H9 (cell line): ENCODE measurements around the gene USP43. TPM values are rescaled to one million over a fixed set of nuclear protein-coding genes. Genes with fewer than 3 reads are reported as not detected.
"Not testable (repeated sequence)": the region's sequence is repeated elsewhere in the genome, so short reads cannot be mapped to it uniquely, and the experiment has no call there.

Experiments used
- DNase-seq: peaks from one replicate; pipeline ENCODE4 v3.0.0-alpha.2; 2017
- H2AFZ ChIP-seq: one replicate; pipeline ENCODE4 v1.6.1; 2013; ENCODE audit warnings: mild to moderate bottlenecking, low read length, control low read depth, moderate library complexity
- H2AK5ac ChIP-seq: 2 replicates; pipeline ENCODE4 v1.6.1; 2013; ENCODE audit warnings: low read length, control low read depth, mixed read lengths; ENCODE audit not compliant: insufficient read length
- H2BK120ac ChIP-seq: one replicate; pipeline ENCODE4 v1.6.1; 2013; ENCODE audit warnings: low read depth, mild to moderate bottlenecking, low read length, control low read depth, inconsistent platforms; ENCODE audit not compliant: poor library complexity, severe bottlenecking
- H2BK12ac ChIP-seq: 2 replicates; pipeline ENCODE4 v1.6.1; 2013; ENCODE audit warnings: low read length, control low read depth, mixed read lengths, low read depth; ENCODE audit not compliant: insufficient read length
- H2BK15ac ChIP-seq: 2 replicates; pipeline ENCODE4 v1.6.1; 2013; ENCODE audit warnings: low read depth, low read length, control low read depth
- H2BK20ac ChIP-seq: one replicate; pipeline ENCODE4 v1.6.1; 2013; ENCODE audit warnings: low read depth, mild to moderate bottlenecking, low read length, control low read depth, inconsistent platforms; ENCODE audit not compliant: poor library complexity, severe bottlenecking
- H2BK5ac ChIP-seq: 2 replicates; pipeline ENCODE4 v1.6.1; 2013; ENCODE audit warnings: low read length, control low read depth, mixed read lengths; ENCODE audit not compliant: insufficient read length
- H3K14ac ChIP-seq: 2 replicates; pipeline ENCODE4 v1.6.1; 2013; ENCODE audit warnings: low read length, control low read depth; ENCODE audit not compliant: insufficient read depth
- H3K18ac ChIP-seq: 2 replicates; pipeline ENCODE4 v1.6.1; 2013; ENCODE audit warnings: low read depth, mild to moderate bottlenecking, mixed read lengths, low read length, control low read depth; ENCODE audit not compliant: insufficient read length
- H3K23ac ChIP-seq: 2 replicates; pipeline ENCODE4 v1.6.1; 2013; ENCODE audit warnings: low read length, control low read depth, mixed read lengths, low read depth; ENCODE audit not compliant: insufficient read length
- H3K23me2 ChIP-seq: 2 replicates; pipeline ENCODE4 v1.6.1; 2013; ENCODE audit warnings: low read depth, mild to moderate bottlenecking, mixed read lengths, low read length, control low read depth; ENCODE audit not compliant: insufficient read length, poor library complexity, severe bottlenecking
- H3K27ac ChIP-seq: 2 replicates; pipeline ENCODE4 v1.5.1; 2013; ENCODE audit warnings: low read length, control low read depth, mixed read lengths, low read depth; ENCODE audit not compliant: insufficient read length
- H3K27me3 ChIP-seq: 2 replicates; pipeline ENCODE4 v1.6.1; 2013; ENCODE audit warnings: low read length, control low read depth, inconsistent platforms; ENCODE audit not compliant: insufficient read depth
- H3K4ac ChIP-seq: 2 replicates; pipeline ENCODE4 v1.6.1; 2013; ENCODE audit warnings: low read depth, mild to moderate bottlenecking, control low read depth, inconsistent platforms, low read length, moderate library complexity
- H3K4me1 ChIP-seq: 2 replicates; pipeline ENCODE4 v1.6.1; 2013; ENCODE audit warnings: low read length, control low read depth, inconsistent platforms; ENCODE audit not compliant: insufficient read depth
- H3K4me2 ChIP-seq: 2 replicates; pipeline ENCODE4 v1.6.1; 2013; ENCODE audit warnings: low read length, control low read depth, mixed read lengths; ENCODE audit not compliant: insufficient read length, insufficient read depth
- H3K56ac ChIP-seq: 2 replicates; pipeline ENCODE4 v1.6.1; 2013; ENCODE audit warnings: low read depth, mild to moderate bottlenecking, mixed read lengths, low read length, control low read depth; ENCODE audit not compliant: insufficient read length
- H3K79me1 ChIP-seq: 2 replicates; pipeline ENCODE4 v1.6.1; 2013; ENCODE audit warnings: low read depth, mild to moderate bottlenecking, moderate library complexity, low read length, control low read depth, inconsistent platforms; ENCODE audit not compliant: insufficient read depth, poor library complexity, severe bottlenecking
- H3K79me2 ChIP-seq: 2 replicates; pipeline ENCODE4 v1.6.1; 2013; ENCODE audit warnings: low read length, control low read depth, inconsistent platforms; ENCODE audit not compliant: insufficient read depth
- H3K9ac ChIP-seq: 2 replicates; pipeline ENCODE4 v1.6.1; 2013; ENCODE audit warnings: low read length, control low read depth, mixed read lengths; ENCODE audit not compliant: insufficient read length; ENCODE audit errors: extremely low read depth
- H3K9me3 ChIP-seq: one replicate; pipeline ENCODE4 v1.6.1; 2013; ENCODE audit warnings: low read depth, low read length, inconsistent platforms; ENCODE audit not compliant: control insufficient read depth
- H3T11ph ChIP-seq: one replicate; pipeline ENCODE4 v1.6.1; 2013; ENCODE audit warnings: mild to moderate bottlenecking, low read length, control low read depth, inconsistent platforms
- H4K20me1 ChIP-seq: one replicate; pipeline ENCODE4 v1.6.1; 2013; ENCODE audit not compliant: control insufficient read depth, insufficient read length, insufficient read depth
- H4K5ac ChIP-seq: 2 replicates; pipeline ENCODE4 v1.6.1; 2013; ENCODE audit warnings: low read depth, mild to moderate bottlenecking, mixed read lengths, low read length, control low read depth; ENCODE audit not compliant: insufficient read length
- H4K8ac ChIP-seq: replicated peaks from 2 replicates; pipeline ENCODE4 v1.6.1; 2013; ENCODE audit warnings: low read length, control low read depth, mixed read lengths, low read depth; ENCODE audit not compliant: insufficient read length
- H4K91ac ChIP-seq: 2 replicates; pipeline ENCODE4 v1.6.1; 2013; ENCODE audit warnings: low read depth, mild to moderate bottlenecking, moderate library complexity, mixed read lengths, low read length, control low read depth; ENCODE audit not compliant: insufficient read length
- H3K27ac Mint-ChIP-seq, 3 experiments: 2 replicates in 2 of 3; 3 replicates in 1 of 3; pipeline ENCODE4 v1.8.0; 2020 to 2021; ENCODE audit warnings: mixed read lengths in 3 of 3, mild to moderate bottlenecking in 1 of 3, moderate library complexity in 1 of 3
- H3K27me3 Mint-ChIP-seq: 2 replicates; pipeline ENCODE4 v1.8.0; 2021; ENCODE audit warnings: low read depth, mild to moderate bottlenecking, moderate library complexity, mixed read lengths
- H3K36me3 Mint-ChIP-seq, 3 experiments: 2 replicates in 2 of 3; 3 replicates in 1 of 3; pipeline ENCODE4 v1.8.0; 2020 to 2021; ENCODE audit warnings: low read depth in 3 of 3, mixed read lengths in 3 of 3; ENCODE audit not compliant: insufficient read depth in 1 of 3
- H3K4me1 Mint-ChIP-seq, 2 experiments: 2 replicates each; pipeline ENCODE4 v1.8.0; 2020; ENCODE audit warnings: mixed read lengths in 2 of 2
- H3K4me3 Mint-ChIP-seq, 2 experiments: 2 replicates in 1 of 2; 3 replicates in 1 of 2; pipeline ENCODE4 v1.8.0; 2020 to 2021; ENCODE audit warnings: mild to moderate bottlenecking in 2 of 2, mixed read lengths in 2 of 2, moderate library complexity in 1 of 2
- H3K9me3 Mint-ChIP-seq, 2 experiments: 2 replicates in 1 of 2; 3 replicates in 1 of 2; pipeline ENCODE4 v1.8.0; 2020; ENCODE audit warnings: mild to moderate bottlenecking in 2 of 2, mixed read lengths in 2 of 2, moderate library complexity in 1 of 2
- WGBS: extraction: QIAGEN DNeasy Blood & Tissue Kit; methylation state at CpG from one replicate; pipeline ENCODE4 v1.1.7; 2013; ENCODE audit warnings: missing lambda C conversion rate, low lambda C conversion rate, mixed read lengths; ENCODE audit not compliant: insufficient read length; ENCODE audit errors: extremely low coverage; 5-methylcytosine and 5-hydroxymethylcytosine counted together
- total RNA-seq: library from RNA; stranded (reverse); gene quantifications from 2 replicates; pipeline ENCODE4 v1.2.1, GENCODE V29; 2021
- TF ChIP-seq, protein P1 (sequence below): fragments of 200-600 bp; sonication (generic); conservative IDR thresholded peaks from 3 replicates; pipeline ENCODE4 v1.8.0; 2021; ENCODE audit warnings: antibody characterized with exemption, mild to moderate bottlenecking

The USP43 gene
- total RNA-seq, 1 experiment from 2014 or later: 5.2 TPM

DNA sequence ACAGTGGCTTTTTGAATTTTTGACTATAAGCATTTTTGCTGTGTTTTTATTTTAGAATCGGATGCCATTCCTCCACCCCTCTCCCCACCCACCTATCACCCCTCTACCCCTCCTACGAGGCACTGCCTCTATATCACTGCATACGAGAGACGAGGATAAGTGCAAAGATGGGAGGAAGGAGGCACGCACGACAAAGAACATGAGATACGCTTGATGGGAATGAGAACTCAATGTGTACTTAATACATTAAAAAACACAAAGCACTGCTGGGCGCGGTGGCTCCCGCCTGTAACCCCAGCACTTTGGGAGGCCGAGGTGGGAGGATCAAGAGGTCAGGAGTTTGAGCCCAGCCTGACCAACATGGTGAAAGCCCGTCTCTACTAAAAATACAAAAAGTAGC is 8.8 kb upstream of the USP43 start:
- no peak overlapping the region for H2AK5ac ChIP-seq
- no peak for DNase-seq
- no peak overlapping the region for H3K4ac ChIP-seq
- no peaks in the 10 kb centered on the region for H3K27me3 ChIP-seq
- Mint-ChIP-seq H3K4me3 (no peak overlapping the region), H3K9me3 (peaks cover 0 to 2% of the 10 kb centered on the region in 2 experiments; a peak in 1 of 5 replicates), H3K4me1 (peaks cover 2 to 6% of the 10 kb centered on the region in 2 experiments; a peak in 3 of 4 replicates), H3K36me3 (no peaks in the 10 kb centered on the region; a peak in 1 of 7 replicates), H3K27ac (no peak overlapping the region), H3K27me3 (no peaks in the 10 kb centered on the region)
- H2BK15ac ChIP-seq: no peak overlapping the region
- H3K23ac ChIP-seq: no peak overlapping the region
- H2BK12ac ChIP-seq: no peak overlapping the region
- no peaks in the 10 kb centered on the region for H3K23me2 ChIP-seq
- H3K79me1 ChIP-seq: no peaks in the 10 kb centered on the region
- H3K79me2 ChIP-seq: no peaks in the 10 kb centered on the region
- H3T11ph ChIP-seq: no peak overlapping the region
- no peak overlapping the region for H3K27ac ChIP-seq
- H2AFZ ChIP-seq: no peak overlapping the region
- H3K14ac ChIP-seq: no peak overlapping the region
- H3K9ac ChIP-seq: no peak overlapping the region
- no peak overlapping the region for H2BK120ac ChIP-seq
- no peaks in the 10 kb centered on the region for H3K9me3 ChIP-seq
- no peak overlapping the region for H2BK20ac ChIP-seq
- no CpG with 5 or more reads among the region's 12 CpGs for WGBS
- H4K20me1 ChIP-seq: no peaks in the 10 kb centered on the region
- H3K4me2 ChIP-seq: no peak overlapping the region
- no peak overlapping the region for H3K56ac ChIP-seq
- H3K18ac ChIP-seq: no peak overlapping the region
- TF ChIP-seq, protein P1, sequence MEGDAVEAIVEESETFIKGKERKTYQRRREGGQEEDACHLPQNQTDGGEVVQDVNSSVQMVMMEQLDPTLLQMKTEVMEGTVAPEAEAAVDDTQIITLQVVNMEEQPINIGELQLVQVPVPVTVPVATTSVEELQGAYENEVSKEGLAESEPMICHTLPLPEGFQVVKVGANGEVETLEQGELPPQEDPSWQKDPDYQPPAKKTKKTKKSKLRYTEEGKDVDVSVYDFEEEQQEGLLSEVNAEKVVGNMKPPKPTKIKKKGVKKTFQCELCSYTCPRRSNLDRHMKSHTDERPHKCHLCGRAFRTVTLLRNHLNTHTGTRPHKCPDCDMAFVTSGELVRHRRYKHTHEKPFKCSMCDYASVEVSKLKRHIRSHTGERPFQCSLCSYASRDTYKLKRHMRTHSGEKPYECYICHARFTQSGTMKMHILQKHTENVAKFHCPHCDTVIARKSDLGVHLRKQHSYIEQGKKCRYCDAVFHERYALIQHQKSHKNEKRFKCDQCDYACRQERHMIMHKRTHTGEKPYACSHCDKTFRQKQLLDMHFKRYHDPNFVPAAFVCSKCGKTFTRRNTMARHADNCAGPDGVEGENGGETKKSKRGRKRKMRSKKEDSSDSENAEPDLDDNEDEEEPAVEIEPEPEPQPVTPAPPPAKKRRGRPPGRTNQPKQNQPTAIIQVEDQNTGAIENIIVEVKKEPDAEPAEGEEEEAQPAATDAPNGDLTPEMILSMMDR: no peak
- no peaks in the 10 kb centered on the region for H3K4me1 ChIP-seq
- no peak overlapping the region for H4K5ac ChIP-seq
- H4K8ac ChIP-seq: no peak overlapping the region
- H4K91ac ChIP-seq: no peak overlapping the region
- no peak overlapping the region for H2BK5ac ChIP-seq

DNA sequence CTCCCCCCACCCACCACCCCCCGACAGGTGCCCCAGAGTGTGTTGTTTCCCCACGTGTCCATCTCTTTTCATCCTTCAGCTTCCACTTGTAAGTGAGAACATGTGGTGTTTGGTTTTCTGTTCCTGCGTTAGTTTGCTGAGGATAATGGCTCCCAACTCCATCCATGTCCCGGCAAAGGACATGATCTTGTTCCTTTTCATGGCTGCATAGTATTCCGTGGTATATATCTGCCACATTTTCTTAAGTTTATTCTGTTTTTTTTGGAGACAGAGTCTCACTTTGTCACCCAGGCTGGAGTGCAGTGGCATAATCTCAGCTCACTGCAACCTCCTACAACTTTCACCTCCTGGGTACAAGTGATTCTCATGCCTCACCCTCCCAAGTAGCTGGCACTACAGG is 4.9 kb upstream of the USP43 start:
- H2BK5ac ChIP-seq, H2BK20ac ChIP-seq, H3K4me1 ChIP-seq, H3K14ac ChIP-seq, H3K4me2 ChIP-seq, H3K27me3 Mint-ChIP-seq, H3K9ac ChIP-seq, DNase-seq, H4K8ac ChIP-seq, H3K27me3 ChIP-seq, H4K5ac ChIP-seq, H2BK120ac ChIP-seq, H3K4ac ChIP-seq, H4K91ac ChIP-seq, H3K23ac ChIP-seq, H2BK12ac ChIP-seq, H3K36me3 Mint-ChIP-seq, H3K18ac ChIP-seq, H2AFZ ChIP-seq, H3K23me2 ChIP-seq, H3K9me3 Mint-ChIP-seq, H4K20me1 ChIP-seq, H3K4me3 Mint-ChIP-seq, H3K27ac Mint-ChIP-seq, H3K79me1 ChIP-seq, H3T11ph ChIP-seq, H3K27ac ChIP-seq, H2BK15ac ChIP-seq, H2AK5ac ChIP-seq, H3K79me2 ChIP-seq, H3K9me3 ChIP-seq, H3K56ac ChIP-seq: not testable (repeated sequence)
- peaks cover 13 to 14% of the 10 kb centered on the region in 2 experiments for H3K4me1 Mint-ChIP-seq
- no CpG with 5 or more reads among the region's 5 CpGs for WGBS
